Right lobe of liver (tissue), 6 donors: ENCODE data around the gene CASP7. TPM values are rescaled to one million over a fixed set of nuclear protein-coding genes. Genes with fewer than 3 reads are reported as not detected.

Experiments used
- ATAC-seq, 4 donors: fragments of 200-7000 bp; cut with Tn5 transposase; one replicate each; pipeline ENCODE4 v1.9.1; 2020; ENCODE audit warnings: mild to moderate bottlenecking in 4 of 4, moderate library complexity in 4 of 4
- DNase-seq, 3 donors: peaks; one replicate each; pipeline ENCODE4 v3.0.0-alpha.2; 2020
- H3K27ac ChIP-seq, 3 donors: fragments of 200-600 bp; one replicate each; pipeline ENCODE4 v1.8.0; 2022
- H3K27me3 ChIP-seq, 2 donors: fragments of 200-600 bp; one replicate each; pipeline ENCODE4 v1.8.0; 2022
- H3K36me3 ChIP-seq, 4 donors: fragments of 200-600 bp; sonication (generic) in 1 of 4; one replicate each; pipeline versions ENCODE4 v1.5.1 to v1.8.0; 2017 to 2022; ENCODE audit warnings: control low read depth in 1 of 4
- H3K4me1 ChIP-seq, 4 donors: fragments of 200-600 bp; sonication (generic) in 1 of 4; one replicate each; pipeline versions ENCODE4 v1.5.1 to v1.8.0; 2017 to 2022; ENCODE audit warnings: control low read depth in 1 of 4
- H3K4me3 ChIP-seq, 3 donors: fragments of 200-600 bp; one replicate each; pipeline ENCODE4 v1.8.0; 2022
- H3K9me3 ChIP-seq, 4 donors: fragments of 200-600 bp; sonication (generic) in 1 of 4; one replicate each; pipeline versions ENCODE4 v1.5.1 to v1.8.0; 2017 to 2022; ENCODE audit warnings: control low read depth in 1 of 4
- POLR2A ChIP-seq: fragments of 450-650 bp; IDR thresholded peaks from one replicate; pipeline ENCODE4 v1.6.1; 2017; ENCODE audit warnings: antibody characterized with exemption, mild to moderate bottlenecking
- WGBS: methylation state at CpG from one replicate; pipeline ENCODE4 v1.1.6; 2018; ENCODE audit warnings: low coverage, low lambda C conversion rate; ENCODE audit not compliant: insufficient coverage; ENCODE audit errors: missing lambda C conversion rate; 5-methylcytosine and 5-hydroxymethylcytosine counted together
- intact Hi-C, 2 donors: fragments of 100-400 bp; cut with DNase I; formaldehyde crosslinking; loops; one replicate each; pipeline versions ENCODE4 v1.11.2 to v1.14.1; 2022
- long read RNA-seq: library from polyadenylated mRNA; unstranded; transcript quantifications from one replicate; pipeline ENCODE4 v2.0.0, GENCODE V29; 2019
- total RNA-seq, 6 experiments: library from RNA; depleted of rRNA in 2 of 6; stranded (reverse); fragments of >200 nt in 2 of 6; fragmentation: NEBNext Ultra II Directional in 3 of 6; extraction: Animal tissue kit (Norgen Biotek cat#: 25700) in 3 of 6; gene quantifications; one replicate each; pipeline versions ENCODE4 v1.1.0 to v1.2.4, GENCODE V29; 2016 to 2023
- TF ChIP-seq, protein P1 (sequence below), 4 donors: fragments of 200-600 bp in 3 of 4; fragments of 450-650 bp in 1 of 4; IDR thresholded peaks; one replicate each; pipeline versions ENCODE4 v1.5.1 to v1.8.0; 2016 to 2022; ENCODE audit warnings: antibody characterized with exemption in 4 of 4, mild to moderate bottlenecking in 2 of 4
- donor health status: DM: no; HTN: yes; CAD: no.
- donor health status: DM: no; HTN: no; CAD: no.
- donor health status: DM: no; HTN: no; CAD: no.
- donor health status: DM: no; HTN: yes; CAD: no.
- donor health status: DM: no; HTN: yes; CAD: no.

The CASP7 gene
- total RNA-seq, result 10 to 100 TPM in 5 of 6 experiments, 1 to 10 TPM in 1; 9.5 to 24.7 (median 12.4) TPM
- long read RNA-seq, partial matches to known transcripts, result 1 of 4 reads
- long read RNA-seq, other reads (novel, unspliced or antisense), result 0 of 4 reads

DNA sequence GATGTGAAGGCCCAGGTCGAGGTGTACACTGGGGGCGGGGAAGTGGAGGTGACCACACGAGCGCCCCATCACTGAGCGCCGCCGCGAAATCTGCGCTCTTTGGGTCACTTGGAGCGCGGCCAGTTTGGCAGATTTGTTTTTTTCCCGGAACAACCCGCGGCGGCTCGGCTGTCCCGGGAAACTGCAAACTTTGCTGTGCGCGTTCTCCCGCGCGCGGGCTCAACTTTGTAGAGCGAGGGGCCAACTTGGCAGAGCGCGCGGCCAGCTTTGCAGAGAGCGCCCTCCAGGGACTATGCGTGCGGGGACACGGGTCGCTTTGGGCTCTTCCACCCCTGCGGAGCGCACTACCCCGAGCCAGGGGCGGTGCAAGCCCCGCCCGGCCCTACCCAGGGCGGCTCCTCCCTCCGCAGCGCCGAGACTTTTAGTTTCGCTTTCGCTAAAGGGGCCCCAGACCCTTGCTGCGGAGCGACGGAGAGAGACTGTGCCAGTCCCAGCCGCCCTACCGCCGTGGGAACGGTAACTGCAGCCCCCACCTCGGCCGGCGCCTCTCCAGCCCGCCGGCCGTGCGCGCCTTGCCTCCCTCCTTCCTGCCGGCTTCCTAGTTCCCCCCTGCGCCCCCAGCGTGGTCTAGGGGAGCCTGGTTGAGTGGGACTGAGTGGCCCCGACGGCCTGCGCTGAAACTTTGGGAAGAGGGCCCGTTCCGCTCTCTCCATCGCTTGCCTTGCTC, at the start of gene CASP7:
Gene CASP7, plus strand, starts transcription at position 450 of the 727 bp plus-strand sequence. CDS start 17,582 bp downstream, outside the sequence.
- TF ChIP-seq, protein P1, sequence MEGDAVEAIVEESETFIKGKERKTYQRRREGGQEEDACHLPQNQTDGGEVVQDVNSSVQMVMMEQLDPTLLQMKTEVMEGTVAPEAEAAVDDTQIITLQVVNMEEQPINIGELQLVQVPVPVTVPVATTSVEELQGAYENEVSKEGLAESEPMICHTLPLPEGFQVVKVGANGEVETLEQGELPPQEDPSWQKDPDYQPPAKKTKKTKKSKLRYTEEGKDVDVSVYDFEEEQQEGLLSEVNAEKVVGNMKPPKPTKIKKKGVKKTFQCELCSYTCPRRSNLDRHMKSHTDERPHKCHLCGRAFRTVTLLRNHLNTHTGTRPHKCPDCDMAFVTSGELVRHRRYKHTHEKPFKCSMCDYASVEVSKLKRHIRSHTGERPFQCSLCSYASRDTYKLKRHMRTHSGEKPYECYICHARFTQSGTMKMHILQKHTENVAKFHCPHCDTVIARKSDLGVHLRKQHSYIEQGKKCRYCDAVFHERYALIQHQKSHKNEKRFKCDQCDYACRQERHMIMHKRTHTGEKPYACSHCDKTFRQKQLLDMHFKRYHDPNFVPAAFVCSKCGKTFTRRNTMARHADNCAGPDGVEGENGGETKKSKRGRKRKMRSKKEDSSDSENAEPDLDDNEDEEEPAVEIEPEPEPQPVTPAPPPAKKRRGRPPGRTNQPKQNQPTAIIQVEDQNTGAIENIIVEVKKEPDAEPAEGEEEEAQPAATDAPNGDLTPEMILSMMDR (IDR thresholded peaks at IDR 0.05), result peak in 3 of 4 donors; percentile 17 to 43 (median 37)
- peak; percentile 75 for TF ChIP-seq POLR2A

DNA sequence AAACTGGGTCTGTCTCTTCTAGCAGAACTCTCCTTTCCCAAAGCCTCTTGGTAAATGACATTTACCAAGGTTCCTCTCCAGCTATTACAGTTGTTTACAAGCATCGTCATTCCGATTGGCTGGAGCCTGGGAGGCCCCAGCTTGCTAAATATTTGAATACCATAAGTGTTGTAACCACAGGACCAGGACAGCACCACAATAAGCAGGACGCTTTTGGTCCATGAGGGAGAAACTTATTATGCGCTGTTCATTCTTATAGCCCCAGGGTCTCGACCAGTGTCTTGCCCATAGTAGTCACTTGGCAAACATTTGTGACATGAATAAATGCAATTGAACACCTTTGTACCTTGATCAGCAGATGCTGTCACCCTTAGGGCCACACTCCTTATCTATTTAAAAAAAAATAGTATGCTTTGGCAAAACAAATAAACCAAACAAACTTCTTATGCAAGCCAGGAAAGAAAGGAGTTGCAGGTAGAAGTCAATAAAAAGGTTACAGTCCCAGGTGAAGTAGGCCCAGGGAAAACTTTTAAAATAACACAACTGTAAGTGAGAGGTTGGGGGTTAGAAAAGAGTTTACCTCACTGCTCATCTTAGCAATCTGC, 48.7 kb upstream of the CASP7 start:
- no peaks in the 10 kb centered on the region for H3K9me3 ChIP-seq
- H3K27me3 ChIP-seq, result no peaks in the 10 kb centered on the region
- H3K4me1 ChIP-seq, result peaks cover 0 to 27% (median 11%) of the 10 kb centered on the region in 4 donors
- WGBS, result 31% methylated on average over 5 of the region's 5 CpGs
- H3K4me3 ChIP-seq, result no peak overlapping the region
- peak overlapping the region in 2 of 3 donors; percentile 34 to 56 for H3K27ac ChIP-seq
- peak; percentile 78 to 82 (median 80) for ATAC-seq
- no peak for DNase-seq
- H3K36me3 ChIP-seq, result no peaks in the 10 kb centered on the region
- TF ChIP-seq, protein P1 (IDR thresholded peaks at IDR 0.05), result no peak
- no peak for TF ChIP-seq POLR2A
- intact Hi-C loops, result no loop called here

More for the DNA sequence above, at the start of gene CASP7:
- intact Hi-C loops, result no loop called here
- H3K27ac ChIP-seq, result peak within 1 kb of the TSS; percentile 98 to 99 (median 98)
- no peaks in the 10 kb centered on the region for H3K27me3 ChIP-seq
- peak; percentile 91 to 93 (median 91) for DNase-seq
- WGBS, result 0% methylated on average over 2 of the region's 68 CpGs
- H3K9me3 ChIP-seq, result no peaks in the 10 kb centered on the region
- H3K4me1 ChIP-seq, result peaks cover 0 to 16% (median 4%) of the 10 kb centered on the region in 4 donors
- peak; percentile 88 to 97 (median 94) for ATAC-seq
- no peaks in the 10 kb centered on the region for H3K36me3 ChIP-seq
- H3K4me3 ChIP-seq, result peak within 1 kb of the TSS; percentile 66 to 98 (median 90)

DNA sequence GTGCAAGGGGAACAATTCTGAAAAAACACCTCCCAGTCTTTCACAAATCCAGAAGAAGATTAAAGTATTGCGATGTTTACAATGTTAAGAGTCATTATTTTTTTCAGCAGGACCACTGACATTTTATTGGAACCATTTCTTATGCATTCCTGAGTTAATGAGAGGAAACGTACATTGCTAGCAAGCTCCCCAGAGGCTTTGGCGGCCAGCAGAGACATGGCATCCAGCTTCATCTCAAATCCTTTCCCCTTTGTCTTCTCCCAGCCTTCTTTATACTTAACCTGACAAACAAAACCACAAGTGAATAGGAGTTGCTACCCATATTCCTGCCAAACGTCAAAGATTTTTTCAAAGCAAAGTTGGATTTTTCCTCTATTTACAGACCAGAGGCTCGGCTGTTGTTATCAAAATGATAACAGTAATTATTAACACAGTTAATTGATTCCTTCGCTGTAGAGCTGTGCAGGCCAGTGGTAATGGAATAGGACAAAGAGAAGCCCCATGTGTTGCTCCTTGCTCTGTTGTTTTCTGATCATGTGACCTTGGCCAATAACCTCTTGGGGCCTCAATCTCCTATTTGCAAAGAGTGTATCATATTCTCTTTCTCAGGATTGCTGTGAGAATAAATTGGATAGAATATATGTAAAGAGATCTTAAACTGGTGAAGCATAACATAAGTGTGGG, 47.9 kb upstream of the CASP7 start:
- Histone ChIP-seq H3K4me3 (no peak overlapping the region), H3K9me3 (no peaks in the 10 kb centered on the region), H3K27me3 (no peaks in the 10 kb centered on the region), H3K36me3 (no peaks in the 10 kb centered on the region), H3K4me1 (peaks cover 0 to 27% (median 11%) of the 10 kb centered on the region in 4 donors), H3K27ac (peak overlapping the region in 2 of 3 donors; percentile 34 to 56)
- intact Hi-C loops, result no loop called here
- TF ChIP-seq, protein P1 (IDR thresholded peaks at IDR 0.05), result no peak
- no peak for TF ChIP-seq POLR2A
- WGBS, result 36% methylated on average over 6 of the region's 6 CpGs
- no peak for DNase-seq
- ATAC-seq, result peak in 3 of 4 donors; percentile 8 to 21 (median 11)

DNA sequence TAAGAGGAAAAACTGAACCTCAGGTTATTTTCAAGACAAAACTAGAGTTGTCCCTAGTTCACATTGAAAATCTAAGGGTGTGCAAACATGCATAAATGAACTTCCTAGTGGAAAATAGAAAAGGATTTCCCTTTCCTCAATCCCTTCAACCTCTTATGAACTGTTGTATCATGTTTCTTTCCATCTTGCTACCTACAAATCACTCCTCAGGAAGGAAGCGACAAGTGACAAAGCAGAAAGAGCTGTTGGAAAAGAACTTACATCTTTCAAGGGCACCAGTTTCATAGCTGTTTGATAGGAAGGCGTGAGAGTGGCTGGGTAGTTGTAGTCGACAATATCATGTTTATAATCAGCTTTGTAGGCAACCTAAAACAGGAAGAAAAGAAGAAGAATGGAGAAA, 39.7 kb upstream of the CASP7 start:
- WGBS, result 70% methylated on average over 3 of the region's 3 CpGs
- no peaks in the 10 kb centered on the region for H3K27me3 ChIP-seq
- no peak overlapping the region for H3K4me3 ChIP-seq
- peaks cover 0 to 15% (median 0%) of the 10 kb centered on the region in 4 donors for H3K4me1 ChIP-seq
- H3K9me3 ChIP-seq, result no peaks in the 10 kb centered on the region
- H3K36me3 ChIP-seq, result no peaks in the 10 kb centered on the region
- intact Hi-C loops, result no loop called here
- H3K27ac ChIP-seq, result no peak overlapping the region
- ATAC-seq, result no peak
- no peak for DNase-seq
- TF ChIP-seq, protein P1 (IDR thresholded peaks at IDR 0.05), result no peak
- TF ChIP-seq POLR2A, result no peak
